ENCODE results near the gene WT1.
"Not testable (repeated sequence)": the region's sequence is repeated elsewhere in the genome, so short reads cannot be mapped to it uniquely, and the experiment has no call there.

The WT1 gene

GRCh38 chr11:32388871-32389770 is 46.2 kb downstream of the WT1 start:
- Mint-ChIP-seq H3K4me3 (no peak overlapping the region), H3K4me1 (no peaks in the 10 kb centered on the region), H3K27ac (no peak overlapping the region), H3K36me3 (no peaks in the 10 kb centered on the region), H3K27me3 (peaks cover under 1% of the 10 kb centered on the region), H3K9me3 (no peaks in the 10 kb centered on the region)

- no peaks in the 10 kb centered on the region for H3K4me1 Mint-ChIP-seq
- no peak overlapping the region for H3K27ac Mint-ChIP-seq
These were observed 47.0 kb downstream of the WT1 start for GRCh38 chr11:32388365-32388764.

GRCh38 chr11:32387411-32387810 is 47.9 kb downstream of the WT1 start:
- no peak overlapping the region for H3K4me3 Mint-ChIP-seq
- no peaks in the 10 kb centered on the region for H3K9me3 Mint-ChIP-seq
- H3K4me1 Mint-ChIP-seq: no peaks in the 10 kb centered on the region
- H3K36me3 Mint-ChIP-seq: no peaks in the 10 kb centered on the region
- H3K27ac Mint-ChIP-seq: no peak overlapping the region
- H3K27me3 Mint-ChIP-seq: peaks cover 2% of the 10 kb centered on the region

More at GRCh38 chr11:32388365-32388764, 47.0 kb downstream of the WT1 start:
- Mint-ChIP-seq H3K27me3 (peaks cover under 1% of the 10 kb centered on the region), H3K36me3 (no peaks in the 10 kb centered on the region), H3K9me3 (no peaks in the 10 kb centered on the region), H3K4me3 (no peak overlapping the region)

GRCh38 chr11:32386770-32387377 is 48.5 kb downstream of the WT1 start:
- no peaks in the 10 kb centered on the region for H3K36me3 Mint-ChIP-seq
- H3K27me3 Mint-ChIP-seq: peaks cover 2% of the 10 kb centered on the region
- no peaks in the 10 kb centered on the region for H3K9me3 Mint-ChIP-seq
- no peak overlapping the region for H3K27ac Mint-ChIP-seq
- no peak overlapping the region for H3K4me3 Mint-ChIP-seq
- H3K4me1 Mint-ChIP-seq: no peaks in the 10 kb centered on the region

GRCh38 chr11:32385998-32386397 is 49.3 kb downstream of the WT1 start:
- no peak overlapping the region for H3K4me3 Mint-ChIP-seq
- H3K27me3 Mint-ChIP-seq: peaks cover 2% of the 10 kb centered on the region
- H3K9me3 Mint-ChIP-seq: no peaks in the 10 kb centered on the region

GRCh38 chr11:32382339-32383049 is 52.8 kb downstream of the WT1 start:
- H3K4me1 Mint-ChIP-seq: no peaks in the 10 kb centered on the region

More at GRCh38 chr11:32385998-32386397, 49.3 kb downstream of the WT1 start:
- no peak overlapping the region for H3K27ac Mint-ChIP-seq
- H3K36me3 Mint-ChIP-seq: no peaks in the 10 kb centered on the region
- H3K4me1 Mint-ChIP-seq: no peaks in the 10 kb centered on the region

GRCh38 chr11:32381179-32381578 is 54.2 kb downstream of the WT1 start:
- Mint-ChIP-seq H3K4me3 (no peak overlapping the region), H3K9me3 (no peaks in the 10 kb centered on the region), H3K36me3 (no peaks in the 10 kb centered on the region), H3K27me3 (peaks cover 2% of the 10 kb centered on the region), H3K4me1 (no peaks in the 10 kb centered on the region), H3K27ac (no peak overlapping the region)

More at GRCh38 chr11:32382339-32383049, 52.8 kb downstream of the WT1 start:
- H3K27me3 Mint-ChIP-seq: peaks cover 2% of the 10 kb centered on the region
- no peak overlapping the region for H3K27ac Mint-ChIP-seq
- no peaks in the 10 kb centered on the region for H3K36me3 Mint-ChIP-seq
- H3K9me3 Mint-ChIP-seq: no peaks in the 10 kb centered on the region
- no peak overlapping the region for H3K4me3 Mint-ChIP-seq

GRCh38 chr11:32379719-32380118 is 55.6 kb downstream of the WT1 start:
- Mint-ChIP-seq H3K36me3 (no peaks in the 10 kb centered on the region), H3K27ac (no peak overlapping the region), H3K4me3 (no peak overlapping the region), H3K27me3 (peaks cover 2% of the 10 kb centered on the region), H3K9me3 (no peaks in the 10 kb centered on the region), H3K4me1 (no peaks in the 10 kb centered on the region)

GRCh38 chr11:32375826-32376225 is 59.5 kb downstream of the WT1 start:
- Mint-ChIP-seq H3K9me3 (peaks cover 5% of the 10 kb centered on the region), H3K27ac (no peak overlapping the region), H3K4me1 (no peaks in the 10 kb centered on the region), H3K4me3 (no peak overlapping the region), H3K36me3 (no peaks in the 10 kb centered on the region), H3K27me3 (no peaks in the 10 kb centered on the region)

- Mint-ChIP-seq H3K4me3 (no peak overlapping the region), H3K9me3 (peaks cover 6% of the 10 kb centered on the region), H3K36me3 (no peaks in the 10 kb centered on the region), H3K27me3 (no peaks in the 10 kb centered on the region), H3K27ac (no peak overlapping the region), H3K4me1 (no peaks in the 10 kb centered on the region)
These were observed 61.1 kb downstream of the WT1 start for GRCh38 chr11:32374261-32374711.

GRCh38 chr11:32369987-32370386 is 65.4 kb downstream of the WT1 start:
- not testable (repeated sequence) for H3K27ac Mint-ChIP-seq, H3K36me3 Mint-ChIP-seq, H3K9me3 Mint-ChIP-seq, H3K4me1 Mint-ChIP-seq, H3K27me3 Mint-ChIP-seq, H3K4me3 Mint-ChIP-seq

- Mint-ChIP-seq H3K36me3 (no peaks in the 10 kb centered on the region), H3K4me3 (no peak overlapping the region), H3K4me1 (no peaks in the 10 kb centered on the region), H3K27ac (no peak overlapping the region), H3K9me3 (peaks cover 6% of the 10 kb centered on the region), H3K27me3 (peaks cover 13% of the 10 kb centered on the region)
These were observed 68.7 kb downstream of the WT1 start for GRCh38 chr11:32366666-32367065.

GRCh38 chr11:32365192-32365591 is 70.1 kb downstream of the WT1 start:
- H3K27ac Mint-ChIP-seq: no peak overlapping the region
- no peaks in the 10 kb centered on the region for H3K36me3 Mint-ChIP-seq
- no peaks in the 10 kb centered on the region for H3K4me1 Mint-ChIP-seq
- H3K9me3 Mint-ChIP-seq: no peaks in the 10 kb centered on the region
- peaks cover 14% of the 10 kb centered on the region for H3K27me3 Mint-ChIP-seq
- no peak overlapping the region for H3K4me3 Mint-ChIP-seq

GRCh38 chr11:32358729-32359128 is 76.6 kb downstream of the WT1 start:
- Mint-ChIP-seq H3K27ac (no peak overlapping the region), H3K4me1 (no peaks in the 10 kb centered on the region), H3K4me3 (no peak overlapping the region), H3K36me3 (no peaks in the 10 kb centered on the region), H3K9me3 (no peaks in the 10 kb centered on the region), H3K27me3 (peaks cover 16% of the 10 kb centered on the region)

GRCh38 chr11:32353884-32354283 is 81.5 kb downstream of the WT1 start:
- H3K27me3 Mint-ChIP-seq: peaks cover 10% of the 10 kb centered on the region
- no peak overlapping the region for H3K27ac Mint-ChIP-seq
- no peaks in the 10 kb centered on the region for H3K36me3 Mint-ChIP-seq
- H3K4me1 Mint-ChIP-seq: no peaks in the 10 kb centered on the region
- no peak overlapping the region for H3K4me3 Mint-ChIP-seq
- no peaks in the 10 kb centered on the region for H3K9me3 Mint-ChIP-seq

- H3K36me3 Mint-ChIP-seq: no peaks in the 10 kb centered on the region
- peaks cover 8% of the 10 kb centered on the region for H3K27me3 Mint-ChIP-seq
- peaks cover 4% of the 10 kb centered on the region for H3K4me1 Mint-ChIP-seq
- H3K4me3 Mint-ChIP-seq: no peak overlapping the region
- no peaks in the 10 kb centered on the region for H3K9me3 Mint-ChIP-seq
- H3K27ac Mint-ChIP-seq: no peak overlapping the region
These were observed 86.8 kb downstream of the WT1 start for GRCh38 chr11:32348502-32348901.

All from activated naive CD4-positive, alpha-beta T cell treated with anti-CD3 and anti-CD28 coated beads, Interleukin-2, amount 50 U/mL, for 24 hours (primary cell).